ENCODE data around the gene MRPS22. TPM values are rescaled to one million over a fixed set of nuclear protein-coding genes. Genes with fewer than 3 reads are reported as not detected.

MRPS22 gene
- total RNA-seq, 1 experiment from 2014 or later, result 45.7 TPM

DNA sequence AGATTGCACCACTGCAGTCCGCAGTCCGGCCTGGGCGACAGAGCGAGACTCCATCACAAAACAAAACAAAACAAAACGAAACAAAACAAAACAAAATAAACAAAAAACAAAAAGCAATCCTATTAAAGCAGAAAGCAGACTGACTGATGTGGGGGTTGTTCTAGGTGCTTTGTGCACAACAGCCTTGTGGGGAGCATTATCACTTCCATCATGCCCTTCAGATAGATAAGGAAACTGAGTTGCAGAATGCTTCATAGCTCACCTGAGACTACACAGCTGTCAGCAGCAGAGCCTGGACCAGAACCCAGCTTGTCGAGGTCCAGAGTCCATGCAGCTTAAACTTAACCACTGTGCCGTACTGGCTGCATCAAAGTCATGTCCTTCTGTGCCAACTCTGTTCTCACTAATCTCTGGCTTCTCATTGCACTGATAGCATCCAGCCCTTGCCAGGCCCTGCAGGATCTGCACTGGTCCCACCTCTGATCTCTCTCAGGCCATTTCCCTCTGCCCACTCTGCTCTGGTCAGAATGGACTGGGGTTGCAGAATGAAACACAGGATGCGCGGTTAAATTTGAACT, 47.6 kb upstream of the MRPS22 start:
- H3K9ac ChIP-seq (ENCODE audit: extremely low read depth, insufficient read length, low read length), result no peak overlapping the region
- no peak overlapping the region for H2BK20ac ChIP-seq (ENCODE audit: low read depth, low read length, poor library complexity, severe bottlenecking)
- H4K8ac ChIP-seq (replicated peaks; ENCODE audit: insufficient read length, low read depth, low read length), result no peak overlapping the region
- H3K27me3 ChIP-seq (ENCODE audit: insufficient read depth, low read length), result no peaks in the 10 kb centered on the region
- no peaks in the 10 kb centered on the region for H3K9me3 ChIP-seq (ENCODE audit: control insufficient read depth, low read depth, low read length)
- no peak overlapping the region for H3K23ac ChIP-seq (ENCODE audit: insufficient read length, low read depth, low read length)
- no peak overlapping the region for H2AK5ac ChIP-seq (ENCODE audit: insufficient read length, low read length)
- 0 out of 7 replicates have a peak, but pooled peaks cover 0 to 2% (median 0%) of the 10 kb centered on the region in 3 experiments for H3K36me3 Mint-ChIP-seq (ENCODE audit: insufficient read depth in 1 of 3, low read depth in 3 of 3)
- WGBS (ENCODE audit: extremely low coverage, insufficient read length, low lambda C conversion rate), result no CpG with 5 or more reads among the region's 9 CpGs
- H4K5ac ChIP-seq (ENCODE audit: insufficient read length, low read depth, low read length), result no peak overlapping the region
- no peak overlapping the region for H3K14ac ChIP-seq (ENCODE audit: insufficient read depth, low read length)
- no peak overlapping the region for H3K4me3 Mint-ChIP-seq
- H4K20me1 ChIP-seq (ENCODE audit: control insufficient read depth, insufficient read depth, insufficient read length), result no peaks in the 10 kb centered on the region
- no peak for DNase-seq
- peaks cover 2 to 8% of the 10 kb centered on the region in 2 experiments; a peak in 2 of 4 replicates for H3K4me1 Mint-ChIP-seq
- H4K91ac ChIP-seq (ENCODE audit: insufficient read length, low read depth, low read length), result no peak overlapping the region
- H3K27me3 Mint-ChIP-seq (ENCODE audit: low read depth), result peaks cover 12% of the 10 kb centered on the region
- no peaks in the 10 kb centered on the region for H3K79me2 ChIP-seq (ENCODE audit: insufficient read depth, low read length)
- H3K56ac ChIP-seq (ENCODE audit: insufficient read length, low read depth, low read length), result no peak overlapping the region
- no peaks in the 10 kb centered on the region for H3K9me3 Mint-ChIP-seq
- no peak overlapping the region for H3K27ac ChIP-seq (ENCODE audit: insufficient read length, low read depth, low read length)
- no peaks in the 10 kb centered on the region for H3K4me1 ChIP-seq (ENCODE audit: insufficient read depth, low read length)
- no peak overlapping the region for H2AFZ ChIP-seq (ENCODE audit: low read length)
- H2BK15ac ChIP-seq (ENCODE audit: low read depth, low read length), result no peak overlapping the region
- TF ChIP-seq, protein P1, sequence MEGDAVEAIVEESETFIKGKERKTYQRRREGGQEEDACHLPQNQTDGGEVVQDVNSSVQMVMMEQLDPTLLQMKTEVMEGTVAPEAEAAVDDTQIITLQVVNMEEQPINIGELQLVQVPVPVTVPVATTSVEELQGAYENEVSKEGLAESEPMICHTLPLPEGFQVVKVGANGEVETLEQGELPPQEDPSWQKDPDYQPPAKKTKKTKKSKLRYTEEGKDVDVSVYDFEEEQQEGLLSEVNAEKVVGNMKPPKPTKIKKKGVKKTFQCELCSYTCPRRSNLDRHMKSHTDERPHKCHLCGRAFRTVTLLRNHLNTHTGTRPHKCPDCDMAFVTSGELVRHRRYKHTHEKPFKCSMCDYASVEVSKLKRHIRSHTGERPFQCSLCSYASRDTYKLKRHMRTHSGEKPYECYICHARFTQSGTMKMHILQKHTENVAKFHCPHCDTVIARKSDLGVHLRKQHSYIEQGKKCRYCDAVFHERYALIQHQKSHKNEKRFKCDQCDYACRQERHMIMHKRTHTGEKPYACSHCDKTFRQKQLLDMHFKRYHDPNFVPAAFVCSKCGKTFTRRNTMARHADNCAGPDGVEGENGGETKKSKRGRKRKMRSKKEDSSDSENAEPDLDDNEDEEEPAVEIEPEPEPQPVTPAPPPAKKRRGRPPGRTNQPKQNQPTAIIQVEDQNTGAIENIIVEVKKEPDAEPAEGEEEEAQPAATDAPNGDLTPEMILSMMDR (conservative IDR thresholded peaks at IDR 0.05), result no peak
- no peak overlapping the region for H3K27ac Mint-ChIP-seq
- H3K79me1 ChIP-seq (ENCODE audit: insufficient read depth, low read depth, low read length, poor library complexity, severe bottlenecking), result no peaks in the 10 kb centered on the region
- no peak overlapping the region for H3K4ac ChIP-seq (ENCODE audit: low read depth, low read length)
- H3K18ac ChIP-seq (ENCODE audit: insufficient read length, low read depth, low read length), result no peak overlapping the region
- H3K23me2 ChIP-seq (ENCODE audit: insufficient read length, low read depth, low read length, poor library complexity, severe bottlenecking), result no peaks in the 10 kb centered on the region
- H2BK12ac ChIP-seq (ENCODE audit: insufficient read length, low read depth, low read length), result no peak overlapping the region
- no peak overlapping the region for H2BK120ac ChIP-seq (ENCODE audit: low read depth, low read length, poor library complexity, severe bottlenecking)
- no peak overlapping the region for H3K4me2 ChIP-seq (ENCODE audit: insufficient read depth, insufficient read length, low read length)
- no peak overlapping the region for H2BK5ac ChIP-seq (ENCODE audit: insufficient read length, low read length)
- H3T11ph ChIP-seq (ENCODE audit: low read length), result no peak overlapping the region

Measured in H9 (cell line).